Muscle layer of colon (tissue), 2 donors: ENCODE data around the gene SUMO2.
"Not testable (repeated sequence)": the region's sequence is repeated elsewhere in the genome, so short reads cannot be mapped to it uniquely, and the experiment has no call there.

ENCODE experiments used
- H3K27ac ChIP-seq: one replicate; pipeline ENCODE4 v1.7.0; 2013; ENCODE audit warnings: low read depth, mild to moderate bottlenecking, low read length, moderate library complexity
- H3K27me3 ChIP-seq, 2 donors: one replicate each; pipeline ENCODE4 v1.7.0; 2013; ENCODE audit warnings: low read length in 2 of 2, mild to moderate bottlenecking in 2 of 2; ENCODE audit not compliant: insufficient read depth in 2 of 2, control insufficient read depth in 1 of 2
- H3K36me3 ChIP-seq: one replicate; pipeline ENCODE4 v1.7.0; 2013; ENCODE audit warnings: mild to moderate bottlenecking, low read length; ENCODE audit not compliant: insufficient read depth
- H3K4me1 ChIP-seq: one replicate; pipeline ENCODE4 v1.7.0; 2013; ENCODE audit warnings: mild to moderate bottlenecking, low read length; ENCODE audit not compliant: insufficient read depth
- H3K4me3 ChIP-seq, 2 donors: one replicate each; pipeline ENCODE4 v1.7.0; 2013; ENCODE audit warnings: low read length in 2 of 2, low read depth in 1 of 2, mild to moderate bottlenecking in 1 of 2, moderate library complexity in 1 of 2
- H3K9ac ChIP-seq: one replicate; pipeline ENCODE4 v1.7.0; 2013; ENCODE audit warnings: low read length
- H3K9me3 ChIP-seq: one replicate; pipeline ENCODE4 v1.7.0; 2013; ENCODE audit warnings: mild to moderate bottlenecking, low read length
- donor health status: abdominal sarcoma.
- donor health status: Adenocarcinoma of cecum.

SUMO2 gene

DNA sequence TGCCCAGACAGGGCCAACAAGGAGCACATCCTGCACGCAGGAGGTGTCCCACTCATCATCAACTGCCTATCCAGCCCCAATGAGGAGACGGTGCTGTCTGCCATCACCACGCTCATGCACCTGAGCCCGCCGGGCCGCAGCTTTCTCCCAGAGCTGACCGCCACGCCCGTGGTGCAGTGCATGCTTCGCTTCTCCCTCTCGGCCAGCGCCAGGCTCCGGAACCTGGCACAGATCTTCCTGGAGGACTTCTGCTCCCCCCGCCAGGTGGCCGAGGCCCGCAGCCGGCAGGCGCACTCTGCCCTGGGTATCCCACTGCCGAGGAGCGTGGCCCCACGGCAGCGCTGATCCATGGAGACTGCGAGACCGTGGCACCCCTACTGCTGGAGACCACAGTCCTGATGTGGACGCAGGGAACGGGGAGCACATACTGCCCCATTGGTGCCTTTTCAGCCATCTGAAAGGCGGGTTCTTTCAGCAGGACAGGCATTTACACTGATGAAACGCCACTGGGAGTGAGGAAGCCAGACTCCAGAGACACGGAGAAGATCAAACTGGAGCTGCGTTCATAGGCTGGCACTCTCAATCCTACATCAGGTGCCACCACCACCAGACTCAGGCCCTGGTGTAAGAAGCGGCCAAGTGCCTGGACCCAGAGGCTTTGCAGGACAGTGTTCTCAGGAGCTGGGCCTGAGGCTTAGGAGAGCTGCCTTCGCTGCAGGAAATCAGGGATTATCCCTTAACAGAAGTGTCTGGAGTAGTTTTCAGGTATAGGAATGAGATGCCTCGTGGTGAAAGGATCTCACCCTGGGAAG lies 53.9 kb downstream of the SUMO2 start:
- no peaks in the 10 kb centered on the region for H3K9me3 ChIP-seq
- H3K27ac ChIP-seq: no peak overlapping the region
- H3K9ac ChIP-seq: no peak overlapping the region
- no peaks in the 10 kb centered on the region for H3K36me3 ChIP-seq
- H3K4me1 ChIP-seq: peaks cover 8% of the 10 kb centered on the region
- H3K27me3 ChIP-seq: no peaks in the 10 kb centered on the region
- H3K4me3 ChIP-seq: no peak overlapping the region

DNA sequence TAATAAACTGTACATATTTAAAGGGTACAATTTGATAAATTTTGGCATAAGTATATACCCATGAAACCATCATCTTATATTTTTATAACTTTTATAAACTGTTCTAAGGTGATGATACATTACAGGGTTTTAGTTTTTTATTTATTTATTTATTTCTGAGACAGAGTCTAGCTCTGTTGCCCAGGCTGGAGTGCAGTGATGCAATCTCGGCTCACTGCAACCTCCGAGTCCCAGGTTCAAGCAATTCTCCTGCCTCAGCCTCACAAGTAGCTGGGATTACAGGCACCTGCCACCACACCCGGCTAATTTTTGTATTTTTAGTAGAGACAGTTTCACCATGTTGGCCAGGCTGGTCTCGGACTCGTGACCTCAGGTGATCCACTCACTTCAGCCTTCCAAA lies 54.8 kb downstream of the SUMO2 start:
- H3K4me3 ChIP-seq, H3K27ac ChIP-seq, H3K27me3 ChIP-seq, H3K4me1 ChIP-seq, H3K36me3 ChIP-seq, H3K9me3 ChIP-seq, H3K9ac ChIP-seq: not testable (repeated sequence)

DNA sequence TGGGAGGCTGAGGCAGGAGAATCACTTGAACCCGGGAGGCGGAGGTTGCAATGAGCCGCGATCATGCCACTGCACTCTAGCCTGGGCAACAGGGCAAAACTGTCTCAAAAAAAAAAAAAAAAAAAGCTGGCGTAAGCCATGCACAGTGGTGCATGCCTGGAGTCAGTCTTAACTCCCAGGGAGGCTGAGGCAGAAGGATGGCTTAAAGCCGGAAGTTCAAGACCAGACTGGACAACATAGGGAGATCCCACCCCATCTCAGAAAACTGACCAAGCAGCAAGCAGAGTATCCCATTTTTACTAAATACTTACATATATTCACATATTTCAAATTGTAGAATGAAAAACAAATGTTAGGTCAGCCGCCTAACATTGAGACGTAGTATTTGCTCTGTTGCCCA lies 55.8 kb downstream of the SUMO2 start:
- Histone ChIP-seq H3K27me3 (no peaks in the 10 kb centered on the region), H3K4me1 (peaks cover 8% of the 10 kb centered on the region), H3K4me3 (no peak overlapping the region), H3K36me3 (no peaks in the 10 kb centered on the region), H3K9ac (no peak overlapping the region), H3K27ac (no peak overlapping the region), H3K9me3 (no peaks in the 10 kb centered on the region)

DNA sequence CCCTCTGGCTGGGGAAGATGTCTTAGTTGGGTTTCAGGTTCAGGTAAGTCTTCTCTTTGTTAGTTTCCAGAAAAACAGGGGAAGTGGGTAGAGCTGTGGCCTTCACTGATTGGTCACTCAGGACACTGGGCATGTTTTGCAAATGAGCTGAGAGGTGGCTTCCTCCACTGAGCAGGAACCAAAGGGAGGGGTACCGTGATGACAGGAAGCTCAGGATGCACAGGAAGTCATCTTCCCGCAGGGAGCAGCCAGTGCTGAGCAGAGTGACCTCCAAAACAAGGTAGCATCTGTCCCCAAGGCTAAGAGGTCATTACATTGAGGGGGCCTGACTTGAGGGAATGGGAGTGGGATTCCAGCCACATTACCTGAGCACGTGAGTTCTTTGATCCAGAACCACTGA lies 56.8 kb downstream of the SUMO2 start:
- peaks cover 8% of the 10 kb centered on the region for H3K4me1 ChIP-seq
- no peak overlapping the region for H3K4me3 ChIP-seq
- H3K36me3 ChIP-seq: no peaks in the 10 kb centered on the region
- no peaks in the 10 kb centered on the region for H3K9me3 ChIP-seq
- no peak overlapping the region for H3K9ac ChIP-seq
- H3K27me3 ChIP-seq: no peaks in the 10 kb centered on the region
- H3K27ac ChIP-seq: no peak overlapping the region

DNA sequence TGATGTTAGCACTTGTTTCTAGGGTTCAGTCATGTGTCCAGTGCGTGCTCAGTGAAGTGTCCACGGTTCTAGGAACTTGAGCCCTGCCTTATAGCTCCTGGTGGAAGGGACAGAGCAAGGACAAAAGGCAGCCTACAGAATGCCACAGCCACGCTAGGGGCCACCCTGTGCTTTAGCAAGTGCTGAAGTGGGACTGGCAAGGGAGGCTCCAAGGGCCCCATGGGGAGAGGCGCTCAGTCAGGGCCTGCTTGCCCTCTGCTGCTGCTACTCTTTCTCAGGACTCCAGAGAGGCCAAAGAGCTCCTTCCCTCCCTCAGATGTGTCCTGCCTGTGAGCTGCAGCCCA lies 58.0 kb downstream of the SUMO2 start:
- Histone ChIP-seq H3K9me3 (no peaks in the 10 kb centered on the region), H3K27me3 (no peaks in the 10 kb centered on the region), H3K36me3 (no peaks in the 10 kb centered on the region), H3K4me3 (no peak overlapping the region), H3K27ac (no peak overlapping the region), H3K9ac (no peak overlapping the region), H3K4me1 (no peaks in the 10 kb centered on the region)

DNA sequence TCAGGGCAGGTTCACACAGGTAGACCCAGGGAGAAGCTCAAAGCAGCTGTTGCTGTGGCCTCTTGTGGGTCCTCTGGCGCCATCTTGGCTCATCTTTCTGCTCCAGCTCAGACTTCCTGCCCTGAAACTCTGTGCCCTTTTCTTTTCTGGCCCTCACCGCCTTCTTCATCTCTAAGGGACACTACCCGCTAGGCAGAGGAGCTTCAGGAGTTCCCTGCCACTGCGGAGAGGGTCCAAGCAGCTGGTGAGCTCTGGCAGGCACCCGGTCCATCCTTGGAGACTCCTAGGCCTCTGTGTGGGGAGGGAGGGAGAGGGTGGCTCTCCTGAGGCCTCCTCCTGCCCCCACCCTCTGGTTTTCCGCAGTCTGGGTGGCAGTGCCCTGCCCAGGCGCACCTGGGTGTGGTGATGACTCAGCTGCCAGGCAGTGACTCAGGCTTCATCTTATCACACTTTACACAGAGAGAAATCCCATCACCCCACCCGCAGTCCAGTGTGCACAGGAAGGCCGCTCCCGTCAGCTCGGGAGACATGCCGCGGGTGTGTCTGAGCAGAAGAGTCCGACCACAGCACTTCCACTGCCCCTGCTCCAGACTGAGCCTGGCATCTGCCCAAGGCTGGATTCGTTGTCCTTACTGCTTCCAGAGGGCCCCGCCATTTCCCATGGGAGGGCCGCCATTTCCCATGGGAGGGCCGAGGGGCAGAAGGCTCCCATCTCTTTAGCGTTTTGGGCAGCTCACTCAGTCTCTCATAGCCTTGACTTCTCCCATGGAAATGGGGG lies 58.5 kb downstream of the SUMO2 start:
- no peak overlapping the region for H3K4me3 ChIP-seq
- no peaks in the 10 kb centered on the region for H3K9me3 ChIP-seq
- H3K4me1 ChIP-seq: no peaks in the 10 kb centered on the region
- no peak overlapping the region for H3K27ac ChIP-seq
- H3K9ac ChIP-seq: no peak overlapping the region
- no peaks in the 10 kb centered on the region for H3K27me3 ChIP-seq
- no peaks in the 10 kb centered on the region for H3K36me3 ChIP-seq

DNA sequence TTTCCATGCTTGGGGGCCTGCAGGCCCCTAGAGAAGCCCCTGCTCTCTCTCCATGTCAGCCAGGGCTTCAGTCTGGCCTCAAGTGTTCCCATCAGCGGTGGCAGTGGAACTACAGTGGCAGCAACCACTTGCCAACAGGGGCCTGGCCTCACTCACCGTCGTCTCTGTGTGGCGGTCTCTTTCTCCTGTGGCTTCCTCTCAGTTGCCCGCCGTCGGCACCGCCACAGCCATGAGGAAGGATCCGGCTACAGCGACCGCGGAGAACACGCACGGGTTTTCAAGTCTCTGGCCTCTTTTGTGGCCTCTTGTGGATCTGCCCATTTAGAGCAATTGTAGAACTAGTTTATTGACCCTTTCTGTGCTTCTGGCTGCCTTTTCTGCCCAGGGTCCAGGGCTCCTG lies 64.5 kb downstream of the SUMO2 start:
- Histone ChIP-seq H3K4me3 (no peak overlapping the region), H3K9me3 (no peaks in the 10 kb centered on the region), H3K27ac (no peak overlapping the region), H3K36me3 (no peaks in the 10 kb centered on the region), H3K4me1 (peaks cover 9% of the 10 kb centered on the region), H3K9ac (no peak overlapping the region), H3K27me3 (no peaks in the 10 kb centered on the region)

DNA sequence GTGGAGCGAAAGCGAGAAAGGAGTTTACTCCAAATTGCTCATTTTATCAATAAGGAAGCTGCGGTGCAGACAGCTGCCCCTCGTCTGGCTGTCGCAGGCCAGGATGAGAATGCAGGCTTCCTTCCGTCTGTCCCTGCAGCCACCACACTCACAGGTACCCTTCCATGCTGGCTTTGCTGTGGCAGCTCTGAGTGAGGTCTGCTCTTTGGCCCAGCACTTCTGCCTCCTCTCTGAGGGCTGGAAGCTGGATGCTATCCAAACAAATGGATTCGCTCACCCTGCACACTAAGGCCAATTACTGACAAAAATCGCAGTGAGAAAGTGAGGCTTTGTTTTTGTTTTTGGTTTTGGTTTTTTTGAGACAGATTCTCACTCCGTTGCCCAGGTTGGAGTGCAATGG lies 66.0 kb downstream of the SUMO2 start:
- Histone ChIP-seq H3K27ac (no peak overlapping the region), H3K9ac (no peak overlapping the region), H3K4me1 (peaks cover 9% of the 10 kb centered on the region), H3K9me3 (no peaks in the 10 kb centered on the region), H3K36me3 (no peaks in the 10 kb centered on the region), H3K4me3 (no peak overlapping the region), H3K27me3 (no peaks in the 10 kb centered on the region)
